Heart left ventricle (tissue), 13 donors: Measurements from ENCODE around the gene SRSF6.

ENCODE experiments used
- POLR2A ChIP-seq, 2 donors: fragments of 450-650 bp; IDR thresholded peaks; one replicate each; pipeline ENCODE4 v1.6.1; 2017; ENCODE audit warnings: antibody characterized with exemption in 2 of 2, mild to moderate bottlenecking in 2 of 2, moderate library complexity in 2 of 2
- TF ChIP-seq, protein P1 (sequence below), 12 donors: fragments of 200-600 bp; sonication (generic) in 4 of 12; IDR thresholded peaks; one replicate each; pipeline versions ENCODE4 v1.5.0 to v1.8.0; 2018 to 2022; ENCODE audit warnings: antibody characterized with exemption in 12 of 12, mild to moderate bottlenecking in 5 of 12
- donor health status: ischemic (EF 13 %, LVEDD 7.1; RV severe dilation, severe dysfunction).
- donor health status: DM: no; HTN: yes; CAD: no.
- donor health status: DM: no; HTN: no; CAD: no.
- donor health status: ischemic (EF 25% LVEDD 6.9; RV normal size, moderate dysfunction).
- donor health status: ischemic (EF 25% LVEDD 5.7; RV mildly dilated, moderate dysfunction).
- donor health status: ischemic (EF 35%, LVEDD 5.7; RV mildly dilated, moderate dysfunction).
- donor health status: nonischemic (EF 11% LVEDD 7.7; RV severe dilation, severe dysfunction).
- donor health status: DM: yes; HTN: yes; CAD: no.
- donor health status: PGD.
- donor health status: ischemic (EF 29% LVEDD 5.4; RV normal size, mild dysfunction).
- donor health status: nonischemic (EF 23%, LVEDD 6.1; RV moderate dilation, normal function).

- TF ChIP-seq POLR2A (IDR thresholded peaks at IDR 0.05), result no peak
- TF ChIP-seq, protein P1, sequence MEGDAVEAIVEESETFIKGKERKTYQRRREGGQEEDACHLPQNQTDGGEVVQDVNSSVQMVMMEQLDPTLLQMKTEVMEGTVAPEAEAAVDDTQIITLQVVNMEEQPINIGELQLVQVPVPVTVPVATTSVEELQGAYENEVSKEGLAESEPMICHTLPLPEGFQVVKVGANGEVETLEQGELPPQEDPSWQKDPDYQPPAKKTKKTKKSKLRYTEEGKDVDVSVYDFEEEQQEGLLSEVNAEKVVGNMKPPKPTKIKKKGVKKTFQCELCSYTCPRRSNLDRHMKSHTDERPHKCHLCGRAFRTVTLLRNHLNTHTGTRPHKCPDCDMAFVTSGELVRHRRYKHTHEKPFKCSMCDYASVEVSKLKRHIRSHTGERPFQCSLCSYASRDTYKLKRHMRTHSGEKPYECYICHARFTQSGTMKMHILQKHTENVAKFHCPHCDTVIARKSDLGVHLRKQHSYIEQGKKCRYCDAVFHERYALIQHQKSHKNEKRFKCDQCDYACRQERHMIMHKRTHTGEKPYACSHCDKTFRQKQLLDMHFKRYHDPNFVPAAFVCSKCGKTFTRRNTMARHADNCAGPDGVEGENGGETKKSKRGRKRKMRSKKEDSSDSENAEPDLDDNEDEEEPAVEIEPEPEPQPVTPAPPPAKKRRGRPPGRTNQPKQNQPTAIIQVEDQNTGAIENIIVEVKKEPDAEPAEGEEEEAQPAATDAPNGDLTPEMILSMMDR (IDR thresholded peaks at IDR 0.05), result no peak
Observed at GRCh38 chr20:43444107-43444506, 13.6 kb upstream of the SRSF6 start.
